IMR-90 (cell line): ENCODE results near the gene PCA3. TPM values are rescaled to one million over a fixed set of nuclear protein-coding genes. Genes with fewer than 3 reads are reported as not detected.

ENCODE experiments used
- ATAC-seq: fragments of 200-7000 bp; cut with Tn5 transposase; 2 replicates; pipeline ENCODE4 v1.9.1; 2020; ENCODE audit warnings: low read depth, mild to moderate bottlenecking, moderate library complexity
- BruUV-seq: library from RNA; stranded (reverse); fragments of 400-500 nt; replicated peaks from 2 replicates; lab custom pipeline; 2021; lab: Mats Ljungman, UMichigan
- CTCF ChIA-PET: fragments of 300-600 bp; formaldehyde crosslinking; extraction: SDS; loops from one replicate; lab custom pipeline; 2021; ENCODE audit warnings: antibody characterized with exemption; lab: Yijun Ruan, JAX
- POLR2A ChIA-PET: fragments of 300-600 bp; sonication (Branson Sonifier 250); formaldehyde crosslinking; loops from one replicate; lab custom pipeline; 2022; ENCODE audit warnings: antibody characterized with exemption; ENCODE audit not compliant: unreplicated experiment; lab: Charles Lee
- DNase-seq: peaks from one replicate; pipeline ENCODE4 v3.0.0; 2013
- H2AFZ ChIP-seq: replicated peaks from 2 replicates; pipeline ENCODE3; 2013; ENCODE audit warnings: low read length, mild to moderate bottlenecking; ENCODE audit not compliant: poor library complexity
- H2AK5ac ChIP-seq: 2 replicates; pipeline ENCODE4 v1.6.1; 2013; ENCODE audit warnings: low read depth, low read length, inconsistent platforms
- H2AK9ac ChIP-seq: replicated peaks from 2 replicates; pipeline ENCODE3; 2013; ENCODE audit warnings: mild to moderate bottlenecking, low read depth, low read length, moderate library complexity; ENCODE audit not compliant: poor library complexity
- H2BK120ac ChIP-seq: 2 replicates; pipeline ENCODE4 v1.6.1; 2013; ENCODE audit warnings: low read depth, low read length, inconsistent platforms
- H2BK15ac ChIP-seq: 3 replicates; pipeline ENCODE4 v1.6.1; 2013; ENCODE audit warnings: low read depth, low read length, inconsistent platforms
- H2BK20ac ChIP-seq: 2 replicates; pipeline ENCODE4 v1.6.1; 2013; ENCODE audit warnings: low read depth, mild to moderate bottlenecking, inconsistent platforms, low read length, moderate library complexity
- H2BK5ac ChIP-seq: 2 replicates; pipeline ENCODE4 v1.6.1; 2013; ENCODE audit warnings: mild to moderate bottlenecking, low read depth, low read length, inconsistent platforms; ENCODE audit not compliant: poor library complexity, severe bottlenecking
- H3K14ac ChIP-seq: replicated peaks from 2 replicates; pipeline ENCODE4 v1.6.1; 2013; ENCODE audit warnings: low read depth, low read length, inconsistent platforms
- H3K18ac ChIP-seq: 2 replicates; pipeline ENCODE4 v1.6.1; 2013; ENCODE audit warnings: low read depth, low read length, control low read depth
- H3K23ac ChIP-seq: 2 replicates; pipeline ENCODE4 v1.6.1; 2013; ENCODE audit warnings: low read depth, low read length, inconsistent platforms
- H3K27ac ChIP-seq: 2 replicates; pipeline ENCODE4 v1.5.1; 2013; ENCODE audit warnings: mild to moderate bottlenecking, control low read depth, low read length; ENCODE audit not compliant: insufficient read depth
- H3K27me3 ChIP-seq: 2 replicates; pipeline ENCODE4 v1.6.1; 2013; ENCODE audit warnings: low read length; ENCODE audit not compliant: control insufficient read depth, insufficient read depth
- H3K36me3 ChIP-seq: 2 replicates; pipeline ENCODE4 v1.6.1; 2013; ENCODE audit warnings: low read length, mixed read lengths; ENCODE audit not compliant: control insufficient read depth, insufficient read depth
- H3K4ac ChIP-seq: 2 replicates; pipeline ENCODE4 v1.6.1; 2013; ENCODE audit warnings: low read depth, low read length, inconsistent platforms
- H3K4me1 ChIP-seq: 2 replicates; pipeline ENCODE4 v1.6.1; 2013; ENCODE audit warnings: low read length, mixed read lengths; ENCODE audit not compliant: control insufficient read depth, insufficient read depth
- H3K4me2 ChIP-seq: 2 replicates; pipeline ENCODE4 v1.6.1; 2013; ENCODE audit warnings: low read depth, mild to moderate bottlenecking, control low read depth, low read length, moderate library complexity
- H3K4me3 ChIP-seq: 2 replicates; pipeline ENCODE4 v1.5.1; 2013; ENCODE audit warnings: low read depth, mild to moderate bottlenecking, control low read depth, low read length, moderate library complexity; ENCODE audit not compliant: insufficient read depth
- H3K56ac ChIP-seq: 2 replicates; pipeline ENCODE4 v1.6.1; 2013; ENCODE audit warnings: low read length, inconsistent platforms; ENCODE audit not compliant: insufficient read depth; ENCODE audit errors: extremely low read depth
- H3K79me1 ChIP-seq, 2 experiments: 2 replicates each; pipeline ENCODE4 v1.6.1; 2013; ENCODE audit warnings: low read length in 2 of 2, inconsistent platforms in 1 of 2, low read depth in 1 of 2
- H3K9ac ChIP-seq: 2 replicates; pipeline ENCODE4 v1.6.1; 2013; ENCODE audit warnings: low read depth, low read length, control low read depth
- H3K9me1 ChIP-seq: 2 replicates; pipeline ENCODE4 v1.6.1; 2013; ENCODE audit warnings: low read length, inconsistent platforms; ENCODE audit not compliant: insufficient read depth
- H3K9me3 ChIP-seq: 2 replicates; pipeline ENCODE4 v1.6.1; 2013; ENCODE audit warnings: low read length; ENCODE audit not compliant: control insufficient read depth, insufficient read depth
- H4K20me1 ChIP-seq: 2 replicates; pipeline ENCODE4 v1.6.1; 2013; ENCODE audit warnings: low read length, inconsistent platforms; ENCODE audit not compliant: insufficient read depth
- H4K5ac ChIP-seq: 2 replicates; pipeline ENCODE4 v1.6.1; 2013; ENCODE audit warnings: mild to moderate bottlenecking, low read depth, low read length, control low read depth
- H4K8ac ChIP-seq, 2 experiments: 2 replicates each; pipeline ENCODE4 v1.6.1; 2013; ENCODE audit warnings: low read depth in 2 of 2, low read length in 2 of 2, control low read depth in 1 of 2, inconsistent platforms in 1 of 2
- H4K91ac ChIP-seq: 2 replicates; pipeline ENCODE4 v1.6.1; 2013; ENCODE audit warnings: low read depth, low read length, inconsistent platforms; ENCODE audit not compliant: insufficient read depth
- CHD1 ChIP-seq: IDR thresholded peaks from 2 replicates; pipeline ENCODE4 v1.6.1; 2012; ENCODE audit warnings: low read depth, low read length, improper control_type of control experiment
- FOS ChIP-seq: fragments of 150-350 bp; IDR thresholded peaks from 2 replicates; pipeline ENCODE4 v1.6.1; 2016; ENCODE audit warnings: low read depth, low read length
- MAFK ChIP-seq: IDR thresholded peaks from 2 replicates; pipeline ENCODE4 v1.6.1; 2012; ENCODE audit warnings: low read depth, low read length, improper control_type of control experiment
- RAD21 ChIP-seq: IDR thresholded peaks from 2 replicates; pipeline ENCODE4 v1.6.1; 2012; ENCODE audit warnings: low read length, improper control_type of control experiment
- RFX5 ChIP-seq: IDR thresholded peaks from 2 replicates; pipeline ENCODE4 v1.8.0; 2012; ENCODE audit warnings: low read depth, mild to moderate bottlenecking, low read length, moderate library complexity
- SMC3 ChIP-seq: fragments of 150-350 bp; IDR thresholded peaks from 2 replicates; pipeline ENCODE4 v1.6.1; 2016; ENCODE audit warnings: low read depth, mild to moderate bottlenecking, antibody characterized with exemption, low read length, moderate library complexity
- WGBS, 2 experiments: methylation state at CpG; one replicate each; pipeline versions ENCODE4 v1.1.5 to v1.1.7; 2013; ENCODE audit warnings: missing lambda C conversion rate in 2 of 2; ENCODE audit not compliant: insufficient read length in 1 of 2; ENCODE audit errors: extremely low coverage in 2 of 2; 5-methylcytosine and 5-hydroxymethylcytosine counted together
- dilution Hi-C: fragments of 300-500 bp; cut with HindIII; formaldehyde crosslinking; loops from one replicate; pipeline ENCODE4 v1.14.3; 2018; ENCODE audit warnings: low sequenced_read_pairs; ENCODE audit not compliant: unreplicated experiment
- in situ Hi-C: fragments of 300-500 bp; cut with MboI; formaldehyde crosslinking; loops from 3 replicates; pipeline ENCODE4 v1.14.3; 2019; ENCODE audit warnings: low sequenced_read_pairs, inconsistent platforms, mixed read lengths
- intact Hi-C: fragments of 100-400 bp; cut with micrococcal nuclease; formaldehyde crosslinking; loops from 2 replicates; pipeline ENCODE4 v1.10.0; 2022
- polyA plus RNA-seq, 3 experiments: library from polyadenylated mRNA; depleted of rRNA; stranded (reverse); fragments of >200 nt; gene quantifications; 2 replicates each; pipeline ENCODE4 v1.2.3, GENCODE V29; 2012; ENCODE audit warnings: low replicate concordance in 1 of 3
- total RNA-seq: library from RNA; depleted of rRNA; stranded (reverse); fragments of >200 nt; gene quantifications from 2 replicates; pipeline ENCODE4 v1.2.3, GENCODE V29; 2012
- TF ChIP-seq, protein P1 (sequence below): fragments of 150-350 bp; IDR thresholded peaks from 2 replicates; pipeline ENCODE4 v1.6.1; 2016; ENCODE audit warnings: low read depth, mild to moderate bottlenecking, low read length, moderate library complexity, borderline replicate concordance

PCA3 gene
- total and polyA plus RNA-seq, 2 of the 4 experiments (the other 2 are of a cell fraction): not detected

DNA sequence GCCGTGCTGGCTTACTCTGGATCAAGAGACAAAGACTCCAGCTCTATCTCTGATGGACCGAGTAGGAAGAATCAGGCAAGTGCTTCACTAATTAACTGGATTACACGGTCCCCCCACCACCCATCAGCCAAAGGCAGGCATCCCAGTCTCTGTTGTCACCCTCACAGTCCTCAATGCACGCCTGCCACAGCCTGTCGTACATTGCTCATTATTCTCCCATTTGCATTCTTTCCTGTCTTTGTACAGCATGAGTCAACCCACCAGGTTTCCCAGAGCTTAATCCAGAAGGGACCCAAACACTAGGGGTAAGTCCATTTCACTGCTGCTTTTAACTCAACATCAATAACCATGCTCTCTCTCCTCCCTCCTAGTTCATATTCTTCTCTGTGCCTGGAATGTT is 44.4 kb downstream of the PCA3 start:
- Histone ChIP-seq H3K9ac (no peak overlapping the region), H3K79me1 (no peaks in the 10 kb centered on the region), H3K14ac (no peak overlapping the region), H2BK120ac (no peak overlapping the region), H4K20me1 (no peaks in the 10 kb centered on the region), H2BK15ac (no peak overlapping the region), H3K9me1 (no peaks in the 10 kb centered on the region), H3K36me3 (no peaks in the 10 kb centered on the region), H4K91ac (no peak overlapping the region), H3K18ac (no peak overlapping the region), H4K5ac (no peak overlapping the region), H3K4me2 (no peak overlapping the region), H4K8ac (no peak overlapping the region), H2BK5ac (no peak overlapping the region), H3K4ac (no peak overlapping the region), H2AK9ac (no peak overlapping the region), H3K27me3 (no peaks in the 10 kb centered on the region; the same call in none of the 2 replicates), H2BK20ac (no peak overlapping the region), H3K27ac (no peak overlapping the region), H3K4me1 (no peaks in the 10 kb centered on the region), H3K4me3 (no peak overlapping the region), H2AFZ (no peak overlapping the region), H3K23ac (no peak overlapping the region), H3K56ac (no peak overlapping the region), H3K9me3 (no peaks in the 10 kb centered on the region), H2AK5ac (no peak overlapping the region)
- POLR2A ChIA-PET: no interaction called here
- WGBS, 2 experiments: 58% methylated on average over 5 of the region's 5 CpGs; no CpG with 5 or more reads in 1 of the 2 experiments
- no peak for ATAC-seq
- DNase-seq: no peak
- in situ Hi-C loops (loop anchor here (5.0 to 25.0 kb wide), 2 partner anchors 174 to 354 kb away; no protein-coding TSS in a partner anchor), intact Hi-C loops (no loop called here), dilution Hi-C loops (loop anchor here (25.0 kb wide), 1 partner anchor 179 kb away; no protein-coding TSS in a partner anchor)
- CTCF ChIA-PET: interaction anchor here (2.5 kb wide), 1 partner anchor 179 kb away, joined by 17 read pairs; no protein-coding TSS in a partner anchor
- TF ChIP-seq SMC3 (no peak), MAFK (no peak), RAD21 (no peak), FOS (no peak), CHD1 (no peak), RFX5 (no peak)
- TF ChIP-seq, protein P1, sequence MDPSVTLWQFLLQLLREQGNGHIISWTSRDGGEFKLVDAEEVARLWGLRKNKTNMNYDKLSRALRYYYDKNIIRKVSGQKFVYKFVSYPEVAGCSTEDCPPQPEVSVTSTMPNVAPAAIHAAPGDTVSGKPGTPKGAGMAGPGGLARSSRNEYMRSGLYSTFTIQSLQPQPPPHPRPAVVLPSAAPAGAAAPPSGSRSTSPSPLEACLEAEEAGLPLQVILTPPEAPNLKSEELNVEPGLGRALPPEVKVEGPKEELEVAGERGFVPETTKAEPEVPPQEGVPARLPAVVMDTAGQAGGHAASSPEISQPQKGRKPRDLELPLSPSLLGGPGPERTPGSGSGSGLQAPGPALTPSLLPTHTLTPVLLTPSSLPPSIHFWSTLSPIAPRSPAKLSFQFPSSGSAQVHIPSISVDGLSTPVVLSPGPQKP: no peak
- BruUV-seq: no TSS peak
